GM21447 (cell line): ENCODE measurements around the gene OVAAL.

Source experiments
- ATAC-seq: cut with Tn5 transposase; IDR thresholded peaks from one replicate; pipeline ENCODE4 v1.9.1; 2021; ENCODE audit not compliant: unreplicated experiment

Gene OVAAL

GRCh38 chr1:180571060-180571831 is 12.5 kb downstream of the OVAAL start:
- no peak for ATAC-seq

GRCh38 chr1:180571832-180572636 is 13.3 kb downstream of the OVAAL start:
- ATAC-seq, result no peak

- no peak for ATAC-seq
Measured at GRCh38 chr1:180572760-180573159, 14.0 kb downstream of the OVAAL start.

GRCh38 chr1:180574031-180574713 is 15.4 kb downstream of the OVAAL start:
- no peak for ATAC-seq

GRCh38 chr1:180577361-180577760 is 18.6 kb downstream of the OVAAL start:
- ATAC-seq, result no peak

- no peak for ATAC-seq
Measured at GRCh38 chr1:180579961-180580611, 21.3 kb downstream of the OVAAL start.

- no peak for ATAC-seq
Measured at GRCh38 chr1:180581635-180582039, 22.9 kb downstream of the OVAAL start.

GRCh38 chr1:180584869-180585268 is 26.1 kb downstream of the OVAAL start:
- no peak for ATAC-seq

- no peak for ATAC-seq
Measured at GRCh38 chr1:180585994-180586359, 27.2 kb downstream of the OVAAL start.

- no peak for ATAC-seq
Measured at GRCh38 chr1:180586671-180587155, 27.9 kb downstream of the OVAAL start.

- no peak for ATAC-seq
Measured at GRCh38 chr1:180588121-180588520, 29.4 kb downstream of the OVAAL start.

GRCh38 chr1:180590889-180591288 is 32.1 kb downstream of the OVAAL start:
- ATAC-seq, result no peak

- ATAC-seq, result no peak
Measured at GRCh38 chr1:180593382-180593781, 34.6 kb downstream of the OVAAL start.

GRCh38 chr1:180594723-180595122 is 36.0 kb downstream of the OVAAL start:
- ATAC-seq, result no peak

GRCh38 chr1:180595966-180596365 is 37.2 kb downstream of the OVAAL start:
- no peak for ATAC-seq

- ATAC-seq, result no peak
Measured at GRCh38 chr1:180597520-180597919, 38.8 kb downstream of the OVAAL start.

GRCh38 chr1:180598333-180598974 is 39.7 kb downstream of the OVAAL start:
- ATAC-seq, result no peak

- ATAC-seq, result no peak
Measured at GRCh38 chr1:180600343-180600742, 41.6 kb downstream of the OVAAL start.

- ATAC-seq, result no peak
Measured at GRCh38 chr1:180601512-180601911, 42.7 kb downstream of the OVAAL start.

- ATAC-seq, result no peak
Measured at GRCh38 chr1:180603223-180603849, 44.6 kb downstream of the OVAAL start.
